Posterior cingulate gyrus (tissue), 11 donors: ENCODE results near the gene TPRX2.
"Not testable (repeated sequence)": the region's sequence is repeated elsewhere in the genome, so short reads cannot be mapped to it uniquely, and the experiment has no call there.

Experiments
- DNase-seq, 10 donors: peaks; one replicate each; pipeline versions ENCODE4 v3.0.0 to v3.0.0-alpha.2; 2020 to 2021; ENCODE audit warnings: mixed read lengths in 3 of 10
- intact Hi-C: fragments of 100-400 bp; cut with DNase I; formaldehyde crosslinking; loops from one replicate; pipeline ENCODE4 v1.15.1; 2023

Gene TPRX2

DNA sequence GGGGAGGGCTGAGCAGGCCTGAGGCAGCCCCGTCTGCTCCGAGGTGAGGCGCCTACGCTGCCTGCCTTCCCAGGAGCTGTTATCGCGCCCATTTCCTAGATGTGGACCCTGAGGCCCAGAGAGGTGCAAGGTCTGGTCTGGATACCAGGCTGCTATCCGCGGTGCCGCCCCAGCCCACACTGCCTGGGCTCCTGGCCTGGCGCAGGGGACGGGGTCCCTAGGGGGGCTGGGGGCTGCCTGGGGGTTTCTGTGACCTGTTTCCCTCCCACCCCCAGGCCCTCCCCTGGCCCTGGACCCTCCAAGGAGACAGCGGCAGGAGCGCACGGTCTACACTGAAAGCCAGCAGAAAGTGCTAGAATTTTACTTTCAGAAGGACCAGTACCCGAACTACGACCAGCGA lies 803 bp downstream of the TPRX2 start:
- intact Hi-C loops, result loop anchor here (10.0 kb wide), 2 partner anchors 45 to 95 kb away; no protein-coding TSS in a partner anchor
- DNase-seq, result not testable (repeated sequence)

DNA sequence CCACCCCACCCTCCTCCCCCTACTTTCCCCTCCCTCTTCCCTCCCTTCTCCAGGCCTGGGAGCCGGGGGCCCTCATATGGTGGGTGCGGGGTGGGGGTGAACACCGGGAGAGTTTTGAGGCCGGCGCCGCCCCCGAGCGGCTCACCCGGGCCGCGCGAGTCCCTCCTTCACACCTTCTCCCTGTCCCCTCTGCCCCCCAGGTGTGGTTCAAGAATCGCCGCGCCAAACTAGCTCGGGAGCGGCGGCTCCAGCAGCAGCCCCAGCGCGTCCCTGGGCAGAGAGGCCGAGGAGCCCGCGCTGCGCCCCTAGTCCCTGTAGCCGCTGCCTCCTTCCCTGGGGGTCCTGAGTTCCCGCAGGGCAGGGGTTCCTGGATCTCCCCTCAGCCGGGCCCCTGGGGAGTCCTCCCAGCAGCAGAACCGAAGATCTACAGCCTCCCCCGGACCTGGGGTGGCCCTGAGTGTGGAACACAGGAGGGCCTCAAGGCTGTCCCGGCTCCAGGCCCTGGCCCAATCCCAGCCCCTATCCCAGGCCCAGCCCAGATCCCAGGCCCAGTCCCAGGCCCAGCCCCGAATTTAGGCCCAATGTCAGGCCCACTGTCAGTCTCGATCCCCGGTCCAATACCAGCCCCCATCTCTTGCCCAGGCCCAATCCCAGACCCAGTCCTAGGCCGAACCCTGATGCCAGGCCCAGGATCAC lies 1.7 kb downstream of the TPRX2 start:
- intact Hi-C loops, result loop anchor here (10.0 kb wide), 2 partner anchors 46 to 96 kb away; no protein-coding TSS in a partner anchor
- DNase-seq, result no peak

DNA sequence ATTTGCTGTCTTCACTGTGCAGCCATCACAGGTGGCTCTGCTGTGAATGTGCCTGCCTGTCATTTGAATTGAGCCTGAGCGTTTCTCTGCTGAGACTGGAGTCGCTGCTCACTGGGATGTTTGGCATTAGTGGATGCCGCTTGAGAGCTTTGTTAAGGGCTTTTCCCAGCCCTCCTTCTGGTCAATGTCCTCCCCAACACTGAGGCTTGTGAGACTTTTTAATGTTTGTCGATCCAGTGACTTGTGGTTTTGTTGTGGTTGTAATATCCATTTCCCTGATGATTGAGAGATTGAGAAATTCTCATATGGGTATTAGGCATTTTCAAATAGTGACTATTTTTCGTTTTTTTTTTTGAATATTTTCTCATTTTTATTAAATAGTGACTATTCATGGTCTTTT lies 2.6 kb downstream of the TPRX2 start:
- intact Hi-C loops, result loop anchor here (10.0 kb wide), 2 partner anchors 47 to 97 kb away; no protein-coding TSS in a partner anchor
- no peak for DNase-seq

DNA sequence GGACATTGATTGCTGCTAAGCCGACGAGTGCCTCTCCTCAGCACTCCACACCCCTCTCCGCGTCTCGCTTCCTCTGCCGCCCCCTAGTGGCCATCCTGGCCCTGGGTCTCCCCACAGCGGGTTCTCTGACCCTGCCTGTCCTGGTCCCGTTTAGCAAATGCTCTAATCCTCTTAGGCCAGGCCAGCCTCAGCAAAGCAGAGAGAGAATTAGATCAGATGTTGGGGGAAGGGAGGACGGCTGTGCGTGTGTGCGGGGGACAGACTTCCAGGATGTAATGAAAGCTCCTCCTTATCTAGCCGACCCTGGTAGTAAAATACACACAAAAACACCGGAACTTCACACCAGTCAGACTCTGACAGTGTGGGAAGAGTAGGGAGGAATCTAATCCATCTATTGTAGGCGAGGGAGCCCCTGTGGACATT lies 4.5 kb downstream of the TPRX2 start:
- intact Hi-C loops, result loop anchor here (10.0 kb wide), 2 partner anchors 49 to 99 kb away; no protein-coding TSS in a partner anchor
- peak; percentile 39 to 97 (median 86) for DNase-seq

DNA sequence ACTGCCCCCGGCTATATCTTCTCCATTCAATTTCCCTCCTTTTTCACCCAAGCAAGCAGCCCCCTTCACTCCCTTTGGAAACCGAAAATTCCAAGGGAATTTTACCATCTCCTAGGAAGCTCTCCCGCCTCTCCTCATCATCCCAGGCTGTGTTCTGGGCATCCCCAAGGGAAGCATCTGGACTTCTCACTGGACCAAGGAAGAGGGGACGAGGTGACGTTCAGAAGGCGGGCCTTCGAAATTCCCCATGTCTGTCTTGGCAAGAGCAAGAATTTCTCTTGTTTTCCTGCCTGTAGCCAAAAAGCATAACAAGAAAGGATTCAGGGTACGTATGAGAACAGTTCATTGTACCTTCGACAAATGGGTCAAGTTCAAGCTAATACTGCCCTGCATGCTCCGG lies 6.1 kb downstream of the TPRX2 start:
- intact Hi-C loops, result loop anchor here (10.0 kb wide), 2 partner anchors 50 to 100 kb away; no protein-coding TSS in a partner anchor
- DNase-seq, result no peak

DNA sequence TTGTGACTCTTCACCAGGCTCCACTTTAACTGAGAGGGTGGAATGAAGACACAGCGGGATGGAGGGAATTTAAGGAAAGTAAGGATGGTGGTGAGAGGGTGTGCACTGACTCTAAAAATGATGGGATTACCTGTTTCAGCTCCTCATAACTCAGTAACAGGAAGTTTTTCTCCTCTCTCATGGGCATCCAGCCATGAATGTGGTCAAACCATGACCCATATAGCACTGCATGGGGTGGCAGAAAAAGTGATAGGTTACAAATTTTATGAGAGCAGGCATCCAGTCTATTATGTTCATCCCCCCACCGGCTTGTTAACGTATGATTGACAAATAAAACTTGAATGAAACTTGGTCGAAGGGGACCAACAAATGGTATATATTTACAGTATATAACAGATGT lies 19.9 kb downstream of the TPRX2 start:
- intact Hi-C loops, result no loop called here
- no peak for DNase-seq

DNA sequence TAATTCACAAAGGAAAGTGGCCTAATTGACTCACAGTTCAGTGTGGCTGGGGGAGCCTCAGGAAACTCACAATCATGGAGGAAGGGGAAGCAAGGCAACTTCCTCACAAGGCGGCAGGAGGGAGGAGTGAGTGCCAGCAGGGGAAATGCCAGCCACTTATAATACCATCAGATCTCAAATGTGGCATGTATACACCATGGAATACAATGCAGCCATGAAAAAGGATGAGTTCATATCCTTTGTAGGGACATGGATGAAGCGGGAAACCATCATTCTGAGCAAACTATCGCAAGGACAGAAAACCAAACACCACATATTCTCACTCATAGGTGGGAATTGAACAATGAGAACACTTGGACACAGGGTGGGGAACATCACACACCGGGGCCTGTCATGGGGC lies 20.4 kb downstream of the TPRX2 start:
- DNase-seq, result not testable (repeated sequence)

DNA sequence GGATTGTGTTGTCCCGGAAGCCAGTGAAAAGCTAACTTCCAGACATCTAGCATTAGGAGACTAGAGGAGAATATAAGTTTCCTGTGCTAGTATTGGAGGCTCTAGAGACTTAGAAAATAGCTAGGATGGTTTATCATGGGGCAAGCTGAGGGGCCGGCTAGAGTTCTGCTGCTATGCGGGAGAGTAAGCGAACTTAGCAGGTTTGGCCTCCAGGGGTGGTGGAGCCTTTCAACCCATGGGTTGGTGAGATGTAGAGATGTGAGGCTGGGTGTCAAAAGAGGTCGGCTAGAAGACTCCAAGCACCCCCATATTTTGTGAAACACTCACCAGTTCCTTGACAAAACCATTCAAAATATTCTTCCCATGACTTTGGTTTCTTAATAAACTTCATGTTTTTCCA lies 22.7 kb downstream of the TPRX2 start:
- no peak for DNase-seq
- intact Hi-C loops, result no loop called here

More for the DNA sequence above, 20.4 kb downstream of the TPRX2 start:
- intact Hi-C loops, result not testable (repeated sequence)

DNA sequence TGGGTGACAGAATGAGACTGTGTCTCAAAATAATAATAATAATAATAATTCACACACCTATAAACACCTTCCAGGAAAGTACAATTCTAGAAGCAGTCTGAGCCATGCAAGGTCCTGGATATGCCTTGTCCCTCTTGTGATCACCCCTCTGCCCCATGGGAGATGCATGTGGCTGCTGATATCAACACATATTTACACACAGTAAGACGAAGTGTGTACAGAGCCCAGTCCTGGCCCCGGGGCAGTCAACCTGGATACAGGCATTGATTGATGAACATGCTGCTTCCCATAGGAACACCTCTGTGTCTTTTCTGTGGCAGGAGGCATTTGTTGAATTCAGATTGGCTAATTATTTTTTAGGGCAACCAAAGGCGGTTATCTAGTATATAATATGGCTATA lies 23.9 kb downstream of the TPRX2 start:
- no peak for DNase-seq
- intact Hi-C loops, result no loop called here

DNA sequence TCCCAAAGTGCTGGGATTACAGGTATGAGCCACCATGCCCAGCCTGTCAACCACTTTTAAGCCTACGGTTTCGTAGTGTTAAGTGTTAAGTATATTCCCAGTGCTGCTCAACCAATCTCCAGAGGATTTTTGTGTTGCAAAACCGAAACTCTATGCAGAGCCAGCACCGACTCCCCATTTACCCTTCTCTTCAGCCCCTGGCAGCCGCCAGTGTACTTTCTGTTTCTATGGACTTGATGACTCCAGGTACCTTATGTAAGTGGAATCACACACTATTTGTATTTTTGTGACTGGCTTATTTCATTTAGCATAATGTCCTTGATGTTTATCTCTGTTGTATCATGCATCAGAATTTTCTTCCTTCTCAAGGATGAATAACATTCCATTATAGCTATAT lies 26.0 kb downstream of the TPRX2 start:
- intact Hi-C loops, result no loop called here
- no peak for DNase-seq

DNA sequence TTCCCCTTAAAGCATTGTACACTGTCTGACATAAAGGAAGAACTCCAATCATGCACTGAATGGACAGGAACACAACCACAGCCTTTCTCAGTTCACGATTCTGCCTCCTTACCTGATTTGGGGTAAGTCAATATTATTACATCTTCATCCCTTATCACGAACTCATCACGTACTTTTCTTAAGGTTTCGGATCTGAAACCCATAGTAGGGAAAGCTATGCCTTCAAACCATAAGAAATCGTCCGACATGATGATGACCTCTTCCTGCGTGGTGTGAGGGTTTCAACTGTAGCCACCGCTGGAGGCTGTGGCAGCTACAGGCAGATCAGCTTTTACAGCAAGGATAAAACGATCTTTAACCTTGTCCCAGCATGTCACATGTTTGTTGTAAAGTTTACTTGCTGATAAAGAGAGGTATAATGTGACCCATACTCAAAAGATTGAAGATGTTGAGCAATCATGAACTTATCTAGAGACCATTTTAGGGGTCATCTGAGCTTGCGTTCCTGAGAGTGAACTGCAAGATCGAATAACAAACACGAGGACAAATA lies 27.1 kb downstream of the TPRX2 start, which contains the start of gene SULT2A1:
TSS of gene SULT2A1 (minus strand) at position 306 of the 550 bp plus-strand sequence. CDS start at position 248, 58 bp downstream.
- intact Hi-C loops, result no loop called here

DNA sequence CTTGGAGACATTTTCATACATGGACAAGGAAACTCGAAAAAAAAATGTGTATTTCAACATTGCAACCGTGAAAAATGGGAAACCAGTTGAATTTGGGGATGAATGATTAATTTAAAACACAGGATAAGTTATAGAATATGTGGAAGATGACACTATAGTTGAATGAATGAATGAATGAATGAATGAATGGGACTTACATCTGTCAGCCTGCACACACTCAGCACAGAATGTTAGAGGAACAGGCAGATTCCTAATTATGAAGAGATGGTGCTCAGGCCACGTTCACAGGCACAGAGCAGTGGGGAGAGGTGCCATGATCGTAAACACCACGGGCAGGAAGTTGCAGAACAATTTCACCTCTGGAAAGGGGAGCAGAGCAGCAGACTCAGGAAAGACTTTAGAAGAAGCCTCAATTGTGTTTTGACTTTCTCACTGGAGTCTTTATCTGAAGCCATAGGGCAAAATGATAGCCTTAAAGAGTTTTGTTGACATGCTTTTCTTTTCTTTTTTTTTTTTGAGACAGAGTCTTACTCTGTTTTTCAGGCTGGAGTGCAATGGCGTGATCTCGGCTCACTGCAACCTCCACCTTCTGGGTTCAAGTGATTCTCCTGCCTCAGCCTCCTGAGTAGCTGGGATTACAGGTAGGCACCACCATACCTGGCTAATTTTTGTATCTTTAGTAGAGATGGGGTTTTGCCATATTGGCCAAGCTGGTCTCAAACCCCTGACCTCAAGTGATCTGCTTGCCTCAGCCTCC lies 32.0 kb downstream of the TPRX2 start:
- intact Hi-C loops, result no loop called here
- DNase-seq, result no peak

More for the DNA sequence above, 27.1 kb downstream of the TPRX2 start, which contains the start of gene SULT2A1:
- no peak for DNase-seq

DNA sequence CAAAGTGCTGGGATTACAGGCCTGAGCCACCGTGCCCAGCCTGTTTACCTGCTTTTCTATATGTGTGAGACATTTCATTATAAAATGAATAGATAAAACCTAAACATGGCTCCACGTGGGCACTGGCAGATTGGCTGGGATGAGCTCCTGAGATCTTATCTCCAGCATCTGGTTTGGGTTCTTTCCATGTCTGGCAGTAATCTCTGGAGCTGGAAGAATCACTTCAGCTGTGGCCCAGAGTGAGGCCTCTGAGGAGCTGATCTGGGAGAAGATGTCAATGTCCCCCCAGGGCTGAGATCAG lies 32.5 kb downstream of the TPRX2 start:
- intact Hi-C loops, result no loop called here
- no peak for DNase-seq

DNA sequence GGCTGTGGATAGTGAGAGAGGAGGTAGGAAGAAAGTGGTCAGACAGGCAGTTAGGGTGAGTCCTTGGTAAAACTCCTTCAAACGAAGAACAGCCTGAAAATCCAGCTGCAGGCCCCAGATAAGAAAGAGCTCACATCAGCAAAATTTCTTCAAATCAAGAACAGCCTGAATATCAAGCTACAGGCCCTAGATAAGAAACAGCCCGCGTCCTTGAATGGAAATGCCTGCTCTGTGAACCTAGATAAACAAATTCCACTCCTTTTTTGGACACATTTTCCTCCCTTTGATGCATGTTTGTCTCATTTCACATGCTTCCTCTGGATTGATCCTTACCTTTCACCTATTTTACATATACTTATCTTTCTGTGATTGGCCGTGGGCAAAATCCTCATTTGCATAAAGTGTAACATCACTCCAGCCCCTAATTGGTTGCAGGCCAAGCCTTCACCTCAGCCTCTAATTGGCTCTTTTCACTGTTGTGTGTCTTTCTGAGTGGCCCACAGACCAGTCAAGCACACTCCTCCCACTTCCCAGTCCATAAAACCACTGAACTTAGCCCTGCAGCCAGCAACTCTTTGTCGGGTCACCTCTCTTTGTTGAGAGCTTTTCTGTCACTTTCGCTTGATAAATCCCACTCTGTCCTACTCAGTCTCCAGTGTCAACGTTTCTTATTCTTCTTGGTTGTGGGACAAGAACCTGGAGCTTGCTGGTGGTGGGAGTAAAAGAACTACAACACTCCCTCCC lies 33.1 kb downstream of the TPRX2 start:
- DNase-seq, result no peak
- intact Hi-C loops, result no loop called here

DNA sequence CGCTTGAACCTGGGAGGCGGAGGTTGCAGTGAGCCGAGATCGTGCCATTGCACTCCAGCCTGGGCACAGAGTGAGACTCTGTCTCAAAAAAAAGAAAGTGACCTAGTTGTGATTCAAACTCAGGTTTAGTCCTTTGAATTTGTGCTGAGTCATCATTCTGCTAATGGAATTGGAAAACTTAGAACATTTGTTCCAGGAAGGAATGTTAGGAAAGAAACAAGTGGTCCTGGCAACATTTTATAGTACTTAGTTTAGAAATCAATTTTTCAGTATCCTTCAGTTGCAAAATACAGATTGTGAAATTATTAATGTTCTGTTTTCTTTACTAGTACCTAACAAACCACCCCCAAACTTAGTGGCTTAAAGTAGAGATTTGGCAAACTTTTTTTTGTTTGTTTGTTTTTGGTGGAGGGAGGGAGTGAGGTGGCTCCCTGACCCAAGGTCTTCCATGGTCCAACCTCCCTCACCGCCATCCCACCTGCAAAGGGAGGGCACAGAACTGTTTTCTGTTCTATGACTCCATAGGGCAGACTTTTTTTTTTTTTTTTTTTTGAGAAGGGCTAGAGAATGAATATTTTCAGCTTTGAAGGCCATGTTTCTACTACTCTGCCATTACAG lies 36.2 kb downstream of the TPRX2 start:
- intact Hi-C loops, result no loop called here
- DNase-seq, result no peak

DNA sequence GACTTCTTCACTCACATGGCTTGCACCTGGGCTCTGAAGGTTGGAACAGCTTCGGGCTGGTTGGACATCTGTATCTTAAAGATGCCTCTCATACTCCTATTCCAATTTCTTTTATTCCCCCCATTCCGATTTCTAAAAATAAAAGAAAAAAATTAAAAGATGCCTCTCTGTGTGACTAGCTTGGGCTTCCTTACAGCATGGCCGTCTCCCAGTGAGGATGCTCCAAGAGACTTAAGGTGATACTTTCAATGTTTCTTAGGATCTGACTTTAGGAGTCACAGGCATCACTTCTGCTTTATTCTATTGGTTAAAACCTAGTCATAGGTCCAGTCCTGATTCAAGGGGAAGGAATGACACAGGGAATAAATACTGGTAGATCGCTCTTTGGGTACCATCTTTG lies 37.0 kb downstream of the TPRX2 start:
- no peak for DNase-seq
- intact Hi-C loops, result no loop called here

DNA sequence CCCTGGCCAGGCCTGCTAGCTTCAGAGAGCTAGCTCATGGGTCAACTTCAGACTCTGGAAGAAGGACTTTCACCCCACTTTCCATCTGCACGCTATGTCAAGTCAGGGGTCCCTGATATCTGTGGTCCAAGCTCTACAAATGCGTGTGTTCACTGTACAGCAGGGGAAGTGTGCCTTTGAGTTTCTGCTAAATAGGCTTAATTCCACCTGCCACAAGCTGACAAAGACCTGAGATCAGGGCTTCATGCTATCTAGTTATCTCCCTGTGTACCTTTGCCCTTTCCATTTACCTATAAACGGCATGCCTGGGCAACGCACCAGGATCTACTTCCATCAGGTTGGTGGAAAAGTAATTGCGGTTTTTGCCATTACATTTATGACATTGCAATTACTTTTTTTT lies 37.7 kb downstream of the TPRX2 start:
- DNase-seq, result no peak
- intact Hi-C loops, result no loop called here

DNA sequence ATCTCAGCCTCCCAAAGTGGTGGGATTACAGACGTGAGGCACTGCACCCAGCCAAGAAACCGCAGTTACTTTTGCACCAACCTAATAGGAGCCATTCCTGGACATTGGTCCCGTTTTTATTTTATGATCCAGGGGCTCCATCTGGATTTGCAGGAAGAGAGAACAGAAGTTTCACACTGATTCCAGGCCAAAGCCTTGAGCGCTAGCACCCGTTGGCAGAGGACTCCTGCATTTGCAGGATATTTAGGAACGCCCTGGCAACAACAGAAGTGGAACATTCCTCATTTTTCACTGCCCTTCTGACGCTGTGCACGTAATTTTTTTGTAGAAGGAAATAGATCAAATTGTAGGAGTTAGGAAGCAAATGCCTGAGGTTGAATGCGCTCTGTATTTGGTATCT lies 38.8 kb downstream of the TPRX2 start:
- peak in 3 of 10 donors; percentile 10 to 66 (median 11) for DNase-seq
- intact Hi-C loops, result no loop called here

DNA sequence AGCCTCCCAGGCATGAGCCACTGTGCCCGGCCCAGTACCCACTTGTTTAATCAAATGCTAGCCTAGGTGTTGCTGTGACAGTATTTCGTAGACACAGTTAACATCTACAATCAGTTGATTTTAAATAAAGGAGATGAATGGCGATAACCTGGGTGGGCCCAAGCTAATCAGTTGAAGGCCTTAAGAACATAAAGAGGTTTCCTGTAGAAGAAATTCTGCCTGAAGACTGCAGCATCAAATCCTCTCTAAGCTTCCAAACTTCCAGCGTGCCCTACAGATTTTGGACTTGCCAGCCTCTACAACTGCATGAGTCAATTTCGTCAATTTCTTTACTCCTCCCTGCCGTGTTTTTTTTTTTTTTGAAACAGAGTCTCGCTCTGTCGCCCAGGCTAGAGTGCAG lies 40.3 kb downstream of the TPRX2 start:
- intact Hi-C loops, result no loop called here
- DNase-seq, result no peak

DNA sequence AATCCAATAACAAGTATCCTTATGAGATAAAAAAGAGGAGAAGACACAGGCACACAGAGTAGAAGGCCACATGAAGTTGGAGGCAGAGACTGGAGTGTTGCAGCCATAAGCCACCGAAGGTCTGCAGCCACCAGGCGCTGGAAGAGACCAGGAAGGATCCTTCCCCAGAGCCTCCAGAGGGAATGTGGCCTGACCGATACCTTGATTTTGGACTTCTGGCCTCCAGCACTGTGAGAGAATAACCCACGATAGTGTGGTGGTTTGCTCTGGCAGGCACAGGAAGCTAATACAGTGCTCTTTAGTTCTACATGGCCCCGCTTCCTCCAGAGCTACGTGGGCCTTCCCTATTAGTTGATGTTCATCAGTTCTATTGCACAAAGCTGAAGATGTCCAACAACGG lies 42.3 kb downstream of the TPRX2 start:
- DNase-seq, result no peak
- intact Hi-C loops, result no loop called here
